Right renal cortex interstitium (tissue), 3 donors: ENCODE results near the gene CCDC174. TPM values are rescaled to one million over a fixed set of nuclear protein-coding genes. Genes with fewer than 3 reads are reported as not detected.

Source experiments
- DNase-seq, 3 donors: peaks; one replicate each; pipeline ENCODE4 v3.0.0-alpha.2; 2013; ENCODE audit warnings: low read depth in 3 of 3, low spot score in 2 of 3
- polyA plus RNA-seq, 3 donors: library from polyadenylated mRNA; unstranded; fragments of 120-200 nt; gene quantifications; one replicate each; pipeline ENCODE4 v1.2.1, GENCODE V29; 2013; ENCODE audit not compliant: insufficient read length in 3 of 3

CCDC174 gene
- polyA plus RNA-seq, 3 donors: 31.6 to 34.9 (median 34.7) TPM

DNA sequence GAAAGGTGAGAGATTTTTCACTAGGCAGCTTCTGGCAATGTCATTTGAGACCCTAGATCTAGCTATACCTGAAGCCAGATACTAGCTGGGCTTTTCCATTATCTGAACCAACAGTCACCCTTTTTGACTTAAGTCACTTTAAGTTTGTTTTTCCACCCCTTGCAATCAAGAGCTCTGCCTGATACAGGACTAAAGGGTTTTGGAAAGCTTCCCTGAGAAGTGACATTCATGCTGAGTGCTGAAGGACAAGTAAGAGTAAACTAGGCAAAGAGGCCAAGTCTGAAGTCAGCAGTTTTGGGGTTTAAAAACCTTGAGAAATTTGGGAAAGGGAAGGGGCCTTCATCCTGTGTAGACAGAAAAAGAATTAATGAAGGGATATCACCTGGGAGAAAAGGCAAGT, 27.1 kb upstream of the CCDC174 start:
- DNase-seq: no peak

DNA sequence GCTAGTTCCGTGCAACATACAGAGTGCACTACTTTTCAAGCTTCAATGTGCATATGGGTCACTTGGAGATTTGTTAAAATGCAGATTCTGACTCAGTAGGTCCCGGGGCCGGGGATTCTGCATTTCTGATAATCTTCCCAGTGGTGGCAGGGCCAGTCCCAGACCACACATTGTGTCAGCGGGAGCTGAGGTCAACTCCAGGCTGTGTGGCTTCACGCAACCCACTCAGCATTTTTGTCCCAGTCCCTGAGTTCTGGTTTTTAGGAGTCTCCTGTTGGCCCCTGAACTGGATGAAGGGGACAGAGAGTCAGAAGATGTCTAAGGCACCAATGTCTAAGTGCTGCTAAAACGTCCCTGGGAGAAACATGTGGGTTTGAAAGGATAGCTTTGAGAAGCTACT, 26.1 kb upstream of the CCDC174 start:
- no peak for DNase-seq

DNA sequence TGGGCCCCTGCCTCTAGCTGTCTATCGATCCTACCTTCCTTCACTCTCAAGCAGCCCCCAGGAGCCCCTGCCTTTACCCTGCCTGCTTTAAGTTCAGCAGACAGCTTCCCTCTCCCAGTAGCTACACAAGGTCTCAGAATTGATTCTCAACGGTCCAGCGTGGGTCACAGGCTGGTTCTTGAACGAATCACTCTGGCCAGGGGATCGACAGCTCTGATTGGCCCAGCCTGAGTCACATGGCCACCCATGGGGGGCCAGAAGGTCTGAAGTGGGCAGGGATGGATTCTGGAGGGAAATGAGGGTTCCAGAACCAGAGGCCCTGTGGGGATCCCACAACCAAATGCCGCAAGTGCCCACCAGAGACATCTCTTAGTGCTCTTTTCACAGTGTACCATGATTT, 23.7 kb upstream of the CCDC174 start:
- no peak for DNase-seq

DNA sequence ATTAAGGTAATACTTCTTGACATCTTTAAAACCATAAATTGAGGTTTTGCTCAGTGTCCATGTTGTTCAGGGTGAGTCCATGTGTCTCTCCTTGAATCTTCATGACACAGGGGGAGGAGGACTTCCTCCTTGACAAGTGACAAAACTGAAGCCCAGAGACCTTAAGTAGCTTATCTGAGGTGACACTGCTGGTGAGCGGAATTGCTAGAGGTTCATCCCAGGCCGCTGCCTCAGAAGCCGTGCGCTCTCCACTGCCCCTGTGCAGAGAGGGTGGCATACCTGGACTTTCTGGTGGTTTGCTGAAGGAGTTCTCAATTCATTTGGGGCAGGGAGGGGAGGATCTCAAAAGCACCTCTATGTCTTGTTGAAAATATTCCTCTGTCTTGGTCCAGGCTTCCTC, 23.2 kb upstream of the CCDC174 start:
- DNase-seq: no peak

DNA sequence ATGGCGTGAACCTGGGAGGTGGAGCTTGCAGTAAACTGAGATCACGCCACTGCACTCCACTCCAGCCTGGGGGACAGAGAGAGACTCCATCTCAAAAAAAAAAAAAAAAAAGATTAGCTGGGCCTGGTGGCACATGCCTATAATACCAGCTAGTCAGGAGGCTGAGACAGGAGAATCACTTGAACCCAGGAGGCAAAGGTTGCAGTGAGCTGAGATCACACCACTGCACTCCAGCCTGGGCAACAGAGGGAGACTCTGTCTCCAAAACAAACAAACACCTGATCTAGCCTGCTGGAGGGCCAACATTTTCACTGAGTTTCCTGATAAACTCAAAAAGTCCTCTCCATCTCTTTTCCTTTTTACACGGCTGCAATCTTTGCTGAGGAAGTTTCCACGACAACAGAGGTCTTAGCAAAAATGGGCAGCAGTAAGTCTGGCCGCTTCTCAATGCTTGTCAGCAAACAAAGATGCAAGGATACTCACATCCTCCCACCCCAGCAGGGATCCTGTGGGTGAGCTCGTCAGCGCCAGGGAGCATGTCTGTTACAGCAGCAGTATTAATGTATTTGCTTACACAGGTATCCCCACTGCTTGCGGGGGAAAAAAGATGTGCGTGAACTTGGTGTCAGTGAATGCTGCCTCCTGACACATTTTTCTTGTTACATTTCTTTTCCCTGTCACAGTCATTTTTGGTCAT, 21.0 kb upstream of the CCDC174 start:
- no peak for DNase-seq

DNA sequence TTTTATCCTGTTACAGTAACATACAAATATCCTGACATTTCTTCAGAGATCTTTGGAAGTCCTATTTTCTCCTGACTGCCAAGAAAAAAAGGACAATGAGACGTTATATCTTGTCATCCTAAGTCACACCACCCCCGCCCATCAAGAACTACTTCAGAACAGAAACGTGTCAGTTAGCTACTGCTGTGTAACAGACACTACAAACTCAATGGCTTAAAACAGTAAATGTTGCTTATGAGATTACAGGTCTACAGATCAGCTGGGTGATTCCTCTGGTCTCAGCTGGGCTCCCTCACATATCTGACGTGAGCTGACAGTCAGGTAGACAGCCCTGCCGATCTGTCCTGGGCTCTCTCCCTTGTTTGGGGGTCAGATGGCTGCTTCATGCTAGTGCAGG, 20.5 kb upstream of the CCDC174 start:
- DNase-seq: no peak

DNA sequence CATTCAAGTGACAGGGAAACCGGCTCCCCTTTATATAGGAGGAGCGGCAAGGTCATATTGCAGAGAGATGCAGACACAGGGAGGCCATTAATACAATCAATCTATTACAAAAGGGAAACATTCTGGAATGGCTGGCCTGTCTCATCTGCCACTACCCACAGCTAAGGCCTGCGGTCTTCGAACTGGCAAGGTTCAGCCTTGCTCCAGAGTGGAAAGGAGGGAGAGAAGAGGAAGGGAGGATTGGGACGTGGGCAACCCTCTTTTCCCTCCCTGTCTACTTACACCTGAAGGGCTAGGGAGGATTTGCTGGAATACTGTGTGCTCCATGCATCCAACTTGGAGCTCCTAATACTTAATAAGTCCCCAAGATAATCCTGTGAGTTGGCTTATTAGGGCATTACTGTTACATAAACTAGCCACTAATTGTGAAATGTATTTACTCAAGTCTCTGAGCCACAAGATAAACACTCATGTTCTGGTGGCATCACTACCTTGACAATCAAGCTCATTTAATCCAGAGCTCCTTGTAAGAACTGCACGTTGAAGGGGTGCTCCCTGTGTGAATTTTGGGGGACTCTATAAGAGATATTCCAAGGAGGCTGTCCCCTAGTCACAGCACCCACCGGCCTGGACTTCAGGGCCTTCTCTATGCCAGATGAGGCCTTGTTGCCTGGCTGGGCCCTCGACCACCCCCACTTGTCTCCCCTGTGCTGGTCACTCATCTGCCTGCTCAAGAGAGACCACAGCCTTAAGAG, 19.7 kb upstream of the CCDC174 start:
- DNase-seq: no peak

DNA sequence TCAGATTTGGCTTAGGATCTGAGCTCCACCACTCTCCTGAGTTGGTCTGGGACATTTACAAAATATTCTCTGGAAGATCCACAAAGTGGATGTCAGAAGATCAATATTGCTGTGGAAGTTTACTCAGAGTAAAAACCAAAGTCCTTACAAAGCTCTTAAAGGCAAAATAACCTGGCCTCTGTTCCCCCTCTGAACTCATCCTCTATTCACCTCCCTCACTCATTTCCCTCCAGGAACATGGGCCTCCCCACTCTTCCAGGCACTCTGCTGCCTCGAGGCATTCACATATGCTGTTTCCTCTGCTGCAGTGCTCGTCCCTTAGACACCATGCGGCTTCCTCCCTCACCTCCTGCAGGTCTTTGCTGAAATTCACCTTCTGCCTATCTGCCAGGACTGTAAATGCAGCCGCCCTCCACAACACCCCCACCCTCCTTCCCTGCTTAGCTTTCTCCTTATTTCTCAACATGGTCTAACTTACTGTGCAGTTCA, 19.1 kb upstream of the CCDC174 start:
- DNase-seq: no peak

DNA sequence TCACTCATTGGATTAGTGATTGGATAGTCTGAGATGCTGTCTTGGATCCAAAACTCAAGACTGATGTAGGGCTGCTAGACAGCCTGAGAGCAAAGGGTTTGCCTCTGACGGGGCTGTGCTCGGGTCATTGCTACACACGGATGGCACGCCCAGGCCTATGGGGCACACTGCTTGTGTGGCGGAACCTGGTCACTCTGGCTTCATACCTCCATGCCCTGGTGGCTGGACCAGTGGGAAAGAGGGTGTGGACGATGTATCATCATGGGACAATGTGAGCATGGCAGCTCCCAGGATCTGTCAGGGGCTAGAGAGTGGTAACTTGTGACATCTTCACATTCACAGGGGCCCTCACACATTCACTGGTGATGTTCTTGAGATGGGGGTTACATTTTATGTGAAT, 18.1 kb upstream of the CCDC174 start:
- DNase-seq: no peak

DNA sequence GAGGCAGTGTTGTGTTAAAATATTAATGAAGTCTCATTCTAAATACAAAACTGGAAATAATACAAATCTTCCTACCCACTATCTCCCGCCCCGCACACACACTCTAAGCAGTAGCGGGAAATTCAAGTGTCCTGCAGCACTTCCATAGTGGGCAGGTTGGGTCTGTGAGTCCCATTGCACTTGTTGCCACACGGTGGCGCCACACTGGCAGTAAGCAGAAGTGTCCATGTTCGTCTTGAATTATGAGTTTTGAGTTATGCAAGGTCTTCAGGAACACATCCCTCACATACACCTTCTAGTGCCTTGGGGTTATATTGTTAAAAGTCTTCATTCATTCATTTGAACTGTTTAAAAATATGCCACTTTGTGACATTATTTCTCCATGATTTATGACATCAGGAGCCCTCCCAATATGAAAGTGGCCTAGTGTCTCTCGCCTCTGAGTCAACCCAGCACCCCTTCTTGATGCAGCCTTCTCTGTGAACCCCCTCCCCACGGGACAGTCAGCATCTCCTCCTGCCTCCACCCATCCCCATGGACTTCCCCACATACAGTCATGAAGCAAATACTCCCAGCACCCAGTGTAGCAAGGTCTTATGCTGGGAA, 17.6 kb upstream of the CCDC174 start:
- DNase-seq: no peak

DNA sequence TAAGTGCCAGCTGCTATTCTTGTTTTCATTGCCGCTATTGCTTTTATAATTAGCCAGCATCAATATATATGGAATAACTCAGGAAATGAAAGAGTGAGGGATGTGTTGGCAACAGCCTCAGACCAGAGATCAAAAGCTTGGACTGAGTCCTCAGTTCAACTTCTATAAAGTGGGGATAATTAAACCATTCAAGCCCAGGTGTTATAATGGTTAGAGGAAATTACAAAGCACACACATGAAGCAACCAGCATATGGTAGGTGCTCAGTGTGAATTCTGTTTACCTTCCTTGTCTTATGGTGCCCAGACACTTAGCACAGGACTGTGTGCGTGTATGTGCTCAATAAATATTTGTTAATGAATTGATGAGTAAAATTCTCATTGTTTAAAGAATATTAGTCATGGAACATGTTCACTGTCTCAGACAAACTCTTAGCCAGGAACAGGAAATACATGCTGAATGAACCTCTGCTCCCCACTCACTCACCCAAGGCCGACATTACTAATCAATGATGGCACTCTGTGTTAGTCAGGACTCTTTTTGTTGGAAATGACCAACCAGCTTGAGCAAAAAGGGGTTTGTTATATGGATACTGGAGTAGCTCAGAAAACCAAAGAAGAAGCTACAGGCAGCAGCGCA, 16.7 kb upstream of the CCDC174 start:
- no peak for DNase-seq

DNA sequence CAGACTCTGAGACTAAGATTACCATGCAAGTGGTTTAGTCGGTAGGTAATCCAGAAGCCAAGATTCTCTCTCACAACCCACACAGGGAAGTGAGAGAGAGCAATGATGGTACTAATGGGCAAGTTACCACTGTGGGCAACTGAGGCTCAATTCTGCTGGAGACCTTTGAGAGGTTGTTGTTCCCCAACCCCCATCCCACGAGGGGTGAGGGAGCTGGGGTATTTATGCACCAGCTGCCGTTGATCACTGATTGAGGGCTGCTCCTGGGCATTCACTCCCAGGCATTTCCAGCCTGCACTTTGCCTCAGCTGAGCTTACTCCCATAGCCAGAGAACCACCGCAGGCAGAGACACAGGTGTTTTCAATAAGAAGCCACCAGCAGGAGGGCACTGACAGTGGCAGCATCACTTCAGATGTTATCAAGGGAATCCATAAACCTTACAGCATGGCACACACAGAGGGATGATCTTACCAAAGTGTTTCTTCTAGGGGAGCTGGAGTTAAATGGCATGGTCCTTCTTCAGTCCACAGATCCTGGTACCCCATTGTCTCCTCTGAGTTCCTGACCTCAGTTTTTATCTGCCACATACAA, 15.0 kb upstream of the CCDC174 start:
- no peak for DNase-seq

DNA sequence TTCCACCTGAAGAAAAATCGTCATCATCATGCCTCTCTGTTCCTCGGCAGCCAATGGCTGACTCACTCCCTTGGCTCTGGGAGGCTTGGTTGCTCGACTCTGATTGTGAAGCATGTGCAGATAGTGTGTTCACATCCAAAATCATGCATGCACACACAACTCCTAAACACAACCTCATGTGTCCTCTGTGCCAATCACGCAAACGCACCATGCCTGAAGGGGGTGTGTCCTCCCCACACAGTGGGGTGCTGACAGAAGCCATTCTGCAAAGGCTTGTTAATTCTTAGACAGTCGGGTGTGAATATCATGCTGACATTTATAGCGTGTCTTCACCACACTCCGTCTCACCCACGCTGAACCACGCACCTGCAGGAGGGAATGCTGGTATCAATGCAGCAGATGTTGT, 11.4 kb upstream of the CCDC174 start:
- DNase-seq: no peak

DNA sequence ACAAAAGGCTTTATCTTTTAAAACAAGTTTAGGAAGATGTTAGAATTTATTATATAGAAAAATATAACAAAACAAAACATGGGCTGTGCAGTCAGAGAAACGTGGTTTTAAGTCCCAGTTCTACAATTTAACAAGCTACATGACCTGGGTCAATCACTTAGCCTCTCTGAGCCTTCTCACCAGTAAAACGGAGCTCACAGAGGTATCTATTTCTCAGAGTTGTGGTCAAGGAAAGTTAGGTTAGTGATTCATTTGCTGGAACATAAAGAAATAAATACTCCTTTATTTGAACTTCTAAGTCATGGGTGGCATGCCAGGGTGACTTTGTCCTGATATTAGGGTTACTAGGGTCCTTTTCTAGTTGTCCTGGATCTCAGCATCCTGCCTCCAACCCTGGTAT, 10.8 kb upstream of the CCDC174 start:
- no peak for DNase-seq

DNA sequence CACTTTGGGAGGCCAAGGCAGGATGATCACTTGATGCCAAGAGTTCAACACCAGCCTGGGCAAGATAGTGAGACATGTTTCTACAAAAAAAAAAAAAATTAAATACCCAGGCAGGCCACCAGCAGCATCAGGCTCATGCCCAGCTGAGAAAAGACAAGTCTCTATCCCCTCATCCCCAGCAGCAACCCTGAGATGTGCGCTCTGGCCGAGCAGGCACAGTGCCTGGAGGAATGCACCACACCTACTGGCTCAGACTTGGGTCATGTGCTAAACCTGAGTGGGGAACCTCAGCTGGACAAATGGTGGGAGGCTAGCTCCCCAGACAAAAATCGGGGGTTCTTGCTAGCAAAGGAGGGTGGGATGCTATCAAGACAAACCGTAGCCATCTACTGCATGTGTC, 10.2 kb upstream of the CCDC174 start:
- no peak for DNase-seq

DNA sequence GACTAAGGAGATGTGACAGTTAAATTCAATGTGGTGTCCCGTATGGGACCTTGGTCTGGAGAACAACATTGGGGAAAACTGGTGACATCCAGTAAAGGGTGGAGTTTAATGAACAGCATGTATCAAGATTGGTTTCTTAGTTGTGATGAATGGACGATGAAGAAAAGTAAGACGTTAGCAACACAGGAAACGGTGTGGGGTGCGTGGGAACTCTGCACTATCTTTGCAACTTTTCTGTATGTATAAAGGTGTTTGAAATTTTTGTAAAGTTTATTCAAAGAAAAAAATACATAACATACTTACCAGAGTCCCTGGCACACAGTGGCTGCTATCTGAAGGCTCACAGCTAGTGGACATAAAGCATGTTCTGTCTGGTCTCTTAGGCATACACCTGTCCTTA, 6.1 kb upstream of the CCDC174 start:
- no peak for DNase-seq

DNA sequence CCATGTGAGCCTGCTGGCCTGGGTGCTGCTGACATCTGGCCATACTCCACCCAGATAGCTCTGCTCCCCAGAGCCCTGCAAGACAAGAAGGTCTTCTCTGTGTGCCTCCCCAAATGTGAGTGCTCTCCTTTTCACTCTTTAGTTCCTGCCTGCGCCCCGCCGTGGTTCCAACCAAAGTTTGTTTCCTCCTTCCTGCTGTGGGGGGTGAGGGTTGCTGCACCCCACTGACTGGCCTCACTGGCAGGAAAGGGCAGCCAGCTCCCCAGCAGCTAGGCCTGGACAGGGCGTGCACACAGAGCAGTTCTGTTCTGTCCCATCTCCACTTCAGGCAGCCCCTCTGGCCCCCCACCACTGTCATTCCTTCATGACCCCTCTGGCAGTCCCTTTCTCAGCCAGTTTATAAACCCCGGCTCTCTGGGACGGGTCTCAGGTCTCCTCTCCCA, 5.4 kb upstream of the CCDC174 start:
- no peak for DNase-seq

DNA sequence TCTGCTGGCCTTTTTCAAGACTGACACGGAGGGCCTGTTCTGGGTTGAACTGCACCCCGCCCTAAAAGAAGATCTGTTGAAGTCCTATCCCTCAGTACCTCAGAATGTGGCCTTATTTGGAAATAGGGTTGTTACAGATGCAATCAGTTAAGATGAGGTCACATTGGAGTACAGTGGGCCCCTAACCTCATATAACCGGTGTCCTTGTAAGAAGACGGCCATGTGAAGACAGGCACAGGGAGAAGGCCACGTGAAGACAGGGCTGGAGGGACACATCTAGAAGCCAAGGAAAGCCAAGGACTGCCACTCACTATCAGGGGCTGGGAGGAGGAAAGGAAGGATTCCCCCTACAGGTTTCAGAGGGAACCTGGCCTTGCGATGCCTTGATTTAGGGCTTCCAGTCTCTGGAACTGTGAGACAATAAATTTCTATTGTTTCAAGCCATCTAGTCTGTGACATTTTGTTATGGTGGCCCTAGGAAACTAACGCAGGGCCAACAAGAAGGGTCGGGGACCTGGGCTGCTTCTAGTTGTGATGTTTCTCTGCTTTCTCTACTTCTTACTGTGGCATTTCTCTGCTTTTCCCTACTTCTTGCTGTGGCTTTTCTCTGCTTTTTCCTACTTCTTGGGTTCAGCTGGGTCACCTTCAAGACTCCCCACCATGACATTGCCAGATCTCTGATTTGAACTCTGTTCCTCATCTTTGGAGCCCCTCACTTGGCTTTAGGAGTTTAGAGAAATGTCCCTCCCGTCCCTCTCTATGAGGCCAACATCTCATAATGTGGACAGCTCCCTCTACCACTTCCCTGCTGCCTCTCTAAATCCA, 4.8 kb upstream of the CCDC174 start:
- no peak for DNase-seq

DNA sequence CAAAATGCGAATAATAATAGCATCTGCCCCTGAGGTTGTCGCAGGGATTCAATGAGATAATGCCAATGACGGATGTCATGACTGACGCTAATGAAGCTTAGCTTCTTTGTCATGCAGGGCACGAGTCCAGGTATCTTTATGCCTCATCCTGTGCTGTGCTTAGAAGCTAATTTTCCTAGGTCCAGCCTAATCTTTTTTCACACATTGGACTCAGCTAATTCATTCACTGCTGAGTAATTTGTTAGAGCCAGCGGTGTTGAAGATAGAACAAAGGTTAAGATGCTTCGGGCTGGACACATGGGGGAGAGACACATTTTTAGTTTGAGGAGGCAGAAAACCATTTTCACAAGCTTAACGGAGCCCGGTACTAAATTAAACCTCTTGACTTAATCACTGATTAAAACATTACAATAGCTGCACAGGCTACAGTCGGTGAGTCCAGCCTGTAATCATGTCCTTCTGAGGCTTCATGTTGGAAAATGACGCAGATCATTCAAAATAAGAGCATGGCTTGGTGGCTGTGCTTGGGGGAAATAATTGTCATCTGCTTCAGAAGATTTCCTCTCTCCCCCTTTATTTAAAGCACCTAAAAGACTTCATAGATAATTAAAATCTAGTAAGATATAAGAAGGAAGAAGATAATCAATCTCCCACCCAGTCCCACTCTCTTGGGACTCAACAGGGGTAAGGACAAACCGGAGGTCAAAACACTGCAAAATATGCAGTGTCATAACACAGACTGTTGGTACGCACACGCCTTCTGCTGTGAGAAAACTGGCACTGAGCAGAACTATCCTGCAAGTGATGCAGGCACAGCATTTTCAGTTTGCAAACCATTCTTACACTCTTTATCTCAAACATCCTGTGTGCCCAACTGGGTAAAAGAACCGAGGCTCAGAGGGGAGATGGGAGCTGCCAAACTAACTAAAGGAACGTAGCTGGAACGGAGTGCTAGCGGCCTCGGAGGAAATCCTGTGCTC, 3.3 kb upstream of the CCDC174 start:
- DNase-seq: no peak
